CD14-positive monocyte (primary cell): ENCODE results near the gene C19orf25. TPM values are rescaled to one million over a fixed set of nuclear protein-coding genes. Genes with fewer than 3 reads are reported as not detected.

ENCODE experiments used
- DNase-seq, 3 donors: peaks; one replicate each; pipeline ENCODE4 v3.0.0-alpha.2; 2011 to 2022
- H2AFZ ChIP-seq: 2 replicates; pipeline ENCODE4 v1.6.0; 2012; ENCODE audit warnings: mild to moderate bottlenecking, low read depth, low read length, inconsistent platforms; ENCODE audit not compliant: insufficient read depth, poor library complexity, severe bottlenecking
- H3K27ac ChIP-seq, 2 donors: 1 replicate in 1 of 2; 2 replicates in 1 of 2; pipeline ENCODE4 v1.5.1; 2012 to 2013; ENCODE audit warnings: low read length in 2 of 2, control low read depth in 1 of 2, inconsistent platforms in 1 of 2, low read depth in 1 of 2, mild to moderate bottlenecking in 1 of 2
- H3K27me3 ChIP-seq, 2 donors: one replicate each; pipeline versions ENCODE4 v1.6.0 to v1.6.1; 2011 to 2013; ENCODE audit warnings: low read length in 2 of 2; ENCODE audit not compliant: control insufficient read depth in 2 of 2, insufficient read depth in 2 of 2
- H3K36me3 ChIP-seq, 2 donors: replicated peaks in 1 of 2; 1 replicate in 1 of 2; 2 replicates in 1 of 2; pipeline versions ENCODE4 v1.5.1 to v1.6.1; 2012 to 2013; ENCODE audit warnings: low read length in 2 of 2, control low read depth in 1 of 2, inconsistent platforms in 1 of 2, mild to moderate bottlenecking in 1 of 2; ENCODE audit not compliant: insufficient read depth in 2 of 2, control insufficient read depth in 1 of 2
- H3K4me1 ChIP-seq, 2 donors: 1 replicate in 1 of 2; 2 replicates in 1 of 2; pipeline versions ENCODE4 v1.5.1 to v1.6.1; 2012 to 2013; ENCODE audit warnings: low read length in 2 of 2, control low read depth in 1 of 2, inconsistent platforms in 1 of 2, mild to moderate bottlenecking in 1 of 2, moderate library complexity in 1 of 2; ENCODE audit not compliant: insufficient read depth in 2 of 2, control insufficient read depth in 1 of 2
- H3K4me2 ChIP-seq: replicated peaks from 2 replicates; pipeline ENCODE3; 2012; ENCODE audit warnings: low read length, moderate library complexity, mild to moderate bottlenecking; ENCODE audit not compliant: poor library complexity, severe bottlenecking; ENCODE audit errors: extremely low read depth
- H3K4me3 ChIP-seq, 3 experiments: fragments of 200-600 bp in 1 of 3; sonication (generic) in 1 of 3; replicated peaks in 1 of 3; 1 replicate in 2 of 3; 2 replicates in 1 of 3; pipeline ENCODE4 v1.5.1; 2011 to 2013; ENCODE audit warnings: low read length in 3 of 3, mild to moderate bottlenecking in 3 of 3, control low read depth in 2 of 3, low read depth in 2 of 3, inconsistent platforms in 1 of 3, moderate library complexity in 1 of 3
- H3K79me2 ChIP-seq: 2 replicates; pipeline ENCODE4 v1.6.0; 2012; ENCODE audit warnings: mild to moderate bottlenecking, control low read depth, inconsistent platforms, low read length, moderate library complexity; ENCODE audit not compliant: insufficient read depth
- H3K9ac ChIP-seq: 2 replicates; pipeline ENCODE4 v1.6.0; 2017; ENCODE audit warnings: low read length, mild to moderate bottlenecking; ENCODE audit not compliant: insufficient read depth, poor library complexity, severe bottlenecking
- H3K9me3 ChIP-seq, 2 donors: replicated peaks in 1 of 2; 1 replicate in 1 of 2; 2 replicates in 1 of 2; pipeline versions ENCODE4 v1.5.1 to v1.6.1; 2012 to 2013; ENCODE audit warnings: low read length in 2 of 2, control low read depth in 1 of 2; ENCODE audit not compliant: control insufficient read depth in 1 of 2, insufficient read depth in 1 of 2
- H4K20me1 ChIP-seq: 2 replicates; pipeline ENCODE4 v1.6.0; 2012; ENCODE audit warnings: mild to moderate bottlenecking, low read length, control low read depth, moderate library complexity; ENCODE audit not compliant: insufficient read depth
- H3K27ac Mint-ChIP-seq, 7 donors: one replicate each; pipeline ENCODE4 v1.8.0; 2020; ENCODE audit warnings: mild to moderate bottlenecking in 7 of 7, mixed read lengths in 7 of 7, moderate library complexity in 6 of 7, inconsistent platforms in 2 of 7
- H3K27me3 Mint-ChIP-seq, 3 donors: one replicate each; pipeline ENCODE4 v1.8.0; 2021 to 2022; ENCODE audit warnings: low read depth in 3 of 3, mild to moderate bottlenecking in 3 of 3, mixed read lengths in 3 of 3, moderate library complexity in 3 of 3, inconsistent platforms in 1 of 3
- H3K36me3 Mint-ChIP-seq, 2 donors: one replicate each; pipeline ENCODE4 v1.8.0; 2020; ENCODE audit warnings: mixed read lengths in 2 of 2, inconsistent platforms in 1 of 2, mild to moderate bottlenecking in 1 of 2
- H3K4me1 Mint-ChIP-seq: one replicate; pipeline ENCODE4 v1.8.0; 2020; ENCODE audit warnings: mild to moderate bottlenecking, mixed read lengths
- H3K4me3 Mint-ChIP-seq, 2 donors: one replicate each; pipeline ENCODE4 v1.8.0; 2020; ENCODE audit warnings: mild to moderate bottlenecking in 2 of 2, mixed read lengths in 2 of 2, moderate library complexity in 1 of 2
- H3K9me3 Mint-ChIP-seq, 7 donors: one replicate each; pipeline ENCODE4 v1.8.0; 2020 to 2022; ENCODE audit warnings: mixed read lengths in 7 of 7, mild to moderate bottlenecking in 6 of 7, moderate library complexity in 6 of 7, inconsistent platforms in 2 of 7
- WGBS: methylation state at CpG from one replicate; pipeline ENCODE4 v1.1.5; 2013; ENCODE audit warnings: missing lambda C conversion rate; ENCODE audit not compliant: insufficient coverage; 5-methylcytosine and 5-hydroxymethylcytosine counted together
- intact Hi-C, 2 donors: fragments of 100-400 bp; cut with micrococcal nuclease; formaldehyde crosslinking; loops; one replicate each; pipeline versions ENCODE4 v1.15.0 to v1.15.1; 2023
- polyA plus RNA-seq, 3 donors: library from polyadenylated mRNA; depleted of rRNA in 1 of 3; unstranded in 2 of 3; stranded (reverse) in 1 of 3; fragments of 300-500 nt in 2 of 3; fragments of >200 nt in 1 of 3; fragmentation: Illumina TruSeq in 2 of 3; gene quantifications; 1 replicate in 2 of 3; 2 replicates in 1 of 3; pipeline ENCODE4 v1.2.3, GENCODE V29; 2012 to 2021
- TF ChIP-seq, protein P1 (sequence below): fragments of 200-600 bp; IDR thresholded peaks from one replicate; pipeline ENCODE4 v1.8.0; 2022; ENCODE audit warnings: antibody characterized with exemption, mild to moderate bottlenecking

Gene C19orf25
- polyA plus RNA-seq, 3 donors = 18.2 to 20.9 (median 19.9) TPM

- no peak for DNase-seq
- H3K27ac ChIP-seq = no peak overlapping the region
- H3K79me2 ChIP-seq = no peaks in the 10 kb centered on the region
- peaks cover 39 to 79% (median 59%) of the 10 kb centered on the region in 3 donors for H3K27me3 Mint-ChIP-seq
- no peaks in the 10 kb centered on the region for H3K36me3 ChIP-seq
- H3K9ac ChIP-seq = no peak overlapping the region
- intact Hi-C loops = loop anchor here in 1 of 2 donors (10.0 kb wide), 1 partner anchor 67 kb away; no protein-coding TSS in a partner anchor
- TF ChIP-seq, protein P1, sequence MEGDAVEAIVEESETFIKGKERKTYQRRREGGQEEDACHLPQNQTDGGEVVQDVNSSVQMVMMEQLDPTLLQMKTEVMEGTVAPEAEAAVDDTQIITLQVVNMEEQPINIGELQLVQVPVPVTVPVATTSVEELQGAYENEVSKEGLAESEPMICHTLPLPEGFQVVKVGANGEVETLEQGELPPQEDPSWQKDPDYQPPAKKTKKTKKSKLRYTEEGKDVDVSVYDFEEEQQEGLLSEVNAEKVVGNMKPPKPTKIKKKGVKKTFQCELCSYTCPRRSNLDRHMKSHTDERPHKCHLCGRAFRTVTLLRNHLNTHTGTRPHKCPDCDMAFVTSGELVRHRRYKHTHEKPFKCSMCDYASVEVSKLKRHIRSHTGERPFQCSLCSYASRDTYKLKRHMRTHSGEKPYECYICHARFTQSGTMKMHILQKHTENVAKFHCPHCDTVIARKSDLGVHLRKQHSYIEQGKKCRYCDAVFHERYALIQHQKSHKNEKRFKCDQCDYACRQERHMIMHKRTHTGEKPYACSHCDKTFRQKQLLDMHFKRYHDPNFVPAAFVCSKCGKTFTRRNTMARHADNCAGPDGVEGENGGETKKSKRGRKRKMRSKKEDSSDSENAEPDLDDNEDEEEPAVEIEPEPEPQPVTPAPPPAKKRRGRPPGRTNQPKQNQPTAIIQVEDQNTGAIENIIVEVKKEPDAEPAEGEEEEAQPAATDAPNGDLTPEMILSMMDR = no peak
- H4K20me1 ChIP-seq = no peaks in the 10 kb centered on the region
- peaks cover 12 to 25% of the 10 kb centered on the region in 2 donors for H3K4me1 ChIP-seq
- no peak overlapping the region for H2AFZ ChIP-seq
- peak overlapping the region in 1 of 7 donors; percentile 63 for H3K27ac Mint-ChIP-seq
- 57% methylated on average over 13 of the region's 22 CpGs for WGBS
- peaks cover 1 to 2% of the 10 kb centered on the region in 2 donors for H3K36me3 Mint-ChIP-seq
- peak overlapping the region in 1 of 2 donors; percentile 72 for H3K4me3 Mint-ChIP-seq
- H3K4me2 ChIP-seq = no peak overlapping the region
- no peak overlapping the region for H3K4me3 ChIP-seq
- H3K4me1 Mint-ChIP-seq = peaks cover 14% of the 10 kb centered on the region
- H3K9me3 ChIP-seq = peaks cover 18 to 25% of the 10 kb centered on the region in 2 donors
- H3K9me3 Mint-ChIP-seq = peaks cover 13 to 38% (median 32%) of the 10 kb centered on the region in 7 donors
- H3K27me3 ChIP-seq = peaks cover 2 to 53% of the 10 kb centered on the region in 2 donors
Observed at GRCh38 chr19:1511318-1512317, 32.6 kb upstream of the C19orf25 start.

DNA sequence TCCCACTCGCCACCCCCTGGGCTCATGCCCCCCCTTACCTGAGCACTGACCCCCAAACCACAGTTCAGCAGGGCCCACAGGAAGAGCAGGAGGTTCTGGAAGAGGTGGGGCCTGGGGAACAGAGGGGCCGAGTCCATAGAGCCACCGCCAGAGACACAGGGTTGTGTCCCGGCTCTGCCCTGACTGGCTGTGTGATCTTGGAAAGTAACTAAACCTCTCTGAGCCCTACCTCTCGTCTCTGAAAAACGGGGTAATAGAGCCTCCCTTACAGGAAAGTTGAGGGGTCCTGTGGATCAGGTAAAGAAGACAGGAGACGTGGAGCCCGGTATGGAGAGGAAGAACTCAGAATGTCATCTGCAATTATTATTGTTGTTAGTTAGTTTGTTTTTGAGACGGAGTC, 31.8 kb upstream of the C19orf25 start:
- H3K4me1 ChIP-seq = peaks cover 12 to 25% of the 10 kb centered on the region in 2 donors
- H3K36me3 ChIP-seq = no peaks in the 10 kb centered on the region
- WGBS = 61% methylated on average over 5 of the region's 9 CpGs
- H3K27ac Mint-ChIP-seq = no peak overlapping the region
- H3K4me1 Mint-ChIP-seq = peaks cover 14% of the 10 kb centered on the region
- H3K79me2 ChIP-seq = no peaks in the 10 kb centered on the region
- H2AFZ ChIP-seq = no peak overlapping the region
- no peak overlapping the region for H3K9ac ChIP-seq
- intact Hi-C loops = loop anchor here in 1 of 2 donors (10.0 kb wide), 1 partner anchor 66 kb away; no protein-coding TSS in a partner anchor
- H3K4me3 Mint-ChIP-seq = peak overlapping the region in 1 of 2 donors; percentile 58
- DNase-seq = no peak
- H3K4me3 ChIP-seq = no peak overlapping the region
- no peak overlapping the region for H3K27ac ChIP-seq
- H3K27me3 Mint-ChIP-seq = peaks cover 36 to 76% (median 61%) of the 10 kb centered on the region in 3 donors
- H3K9me3 Mint-ChIP-seq = peaks cover 15 to 39% (median 32%) of the 10 kb centered on the region in 7 donors
- peaks cover 2 to 53% of the 10 kb centered on the region in 2 donors for H3K27me3 ChIP-seq
- H3K9me3 ChIP-seq = peaks cover 14 to 27% of the 10 kb centered on the region in 2 donors
- H3K4me2 ChIP-seq = no peak overlapping the region
- H3K36me3 Mint-ChIP-seq = peaks cover 1 to 2% of the 10 kb centered on the region in 2 donors
- TF ChIP-seq, protein P1 = no peak
- no peaks in the 10 kb centered on the region for H4K20me1 ChIP-seq
